Left renal cortex interstitium (tissue), 4 donors: ENCODE data around the gene HSBP1L1. TPM values are rescaled to one million over a fixed set of nuclear protein-coding genes. Genes with fewer than 3 reads are reported as not detected.

Experiments used
- DNase-seq, 4 donors: peaks; one replicate each; pipeline ENCODE4 v3.0.0-alpha.2; 2013; ENCODE audit warnings: low read depth in 4 of 4, low spot score in 2 of 4, missing footprints in 1 of 4
- polyA plus RNA-seq, 4 donors: library from polyadenylated mRNA; unstranded; fragments of 120-200 nt; gene quantifications; one replicate each; pipeline ENCODE4 v1.2.1, GENCODE V29; 2013; ENCODE audit not compliant: insufficient read length in 4 of 4

Gene HSBP1L1
- polyA plus RNA-seq, 4 donors, result 18.0 to 29.2 (median 22.5) TPM

DNA sequence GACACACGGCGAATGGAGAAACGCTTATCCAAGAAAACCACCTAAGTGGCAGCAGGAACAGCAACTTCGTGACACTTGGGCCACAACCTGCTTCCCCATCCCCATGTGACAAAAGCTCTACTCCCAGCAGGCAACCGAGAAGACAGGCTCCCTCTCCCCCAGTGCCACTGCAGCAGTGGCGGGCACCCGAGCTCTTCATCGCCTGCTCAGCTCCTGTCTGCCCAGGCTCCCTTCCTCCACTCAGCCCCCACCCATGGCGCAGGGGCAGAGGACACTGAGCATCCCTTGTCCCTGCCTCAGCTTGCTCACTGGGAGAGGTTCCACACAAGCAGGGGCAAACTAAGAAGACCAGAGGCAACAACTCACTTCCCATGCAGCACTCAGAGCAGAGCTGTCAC is 35.9 kb upstream of the HSBP1L1 start:
- no peak for DNase-seq

GRCh38 chr18:79930020-79930642 is 34.3 kb upstream of the HSBP1L1 start:
- no peak for DNase-seq

GRCh38 chr18:79931475-79931874 is 33.0 kb upstream of the HSBP1L1 start:
- no peak for DNase-seq

GRCh38 chr18:79932907-79933306 is 31.5 kb upstream of the HSBP1L1 start:
- no peak for DNase-seq

DNA sequence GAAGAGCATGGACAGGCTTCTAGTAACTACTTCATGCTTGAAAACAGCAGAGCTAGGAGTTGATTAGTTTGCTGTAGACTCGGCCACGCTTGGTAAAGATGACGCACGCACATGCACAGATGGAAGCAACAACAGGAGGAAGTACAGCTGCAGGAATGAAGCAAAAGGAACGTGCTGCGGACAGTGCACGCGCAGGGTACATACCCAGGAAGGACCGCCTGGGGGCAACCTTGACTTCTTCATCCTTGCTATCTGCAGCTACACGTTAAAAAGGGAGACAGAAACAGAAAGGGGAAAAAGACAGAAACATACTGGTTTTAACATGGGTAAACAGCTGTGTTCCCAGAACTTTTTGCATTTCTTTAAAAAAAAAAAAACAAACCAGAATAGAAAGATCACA is 30.7 kb upstream of the HSBP1L1 start:
- DNase-seq, result no peak

DNA sequence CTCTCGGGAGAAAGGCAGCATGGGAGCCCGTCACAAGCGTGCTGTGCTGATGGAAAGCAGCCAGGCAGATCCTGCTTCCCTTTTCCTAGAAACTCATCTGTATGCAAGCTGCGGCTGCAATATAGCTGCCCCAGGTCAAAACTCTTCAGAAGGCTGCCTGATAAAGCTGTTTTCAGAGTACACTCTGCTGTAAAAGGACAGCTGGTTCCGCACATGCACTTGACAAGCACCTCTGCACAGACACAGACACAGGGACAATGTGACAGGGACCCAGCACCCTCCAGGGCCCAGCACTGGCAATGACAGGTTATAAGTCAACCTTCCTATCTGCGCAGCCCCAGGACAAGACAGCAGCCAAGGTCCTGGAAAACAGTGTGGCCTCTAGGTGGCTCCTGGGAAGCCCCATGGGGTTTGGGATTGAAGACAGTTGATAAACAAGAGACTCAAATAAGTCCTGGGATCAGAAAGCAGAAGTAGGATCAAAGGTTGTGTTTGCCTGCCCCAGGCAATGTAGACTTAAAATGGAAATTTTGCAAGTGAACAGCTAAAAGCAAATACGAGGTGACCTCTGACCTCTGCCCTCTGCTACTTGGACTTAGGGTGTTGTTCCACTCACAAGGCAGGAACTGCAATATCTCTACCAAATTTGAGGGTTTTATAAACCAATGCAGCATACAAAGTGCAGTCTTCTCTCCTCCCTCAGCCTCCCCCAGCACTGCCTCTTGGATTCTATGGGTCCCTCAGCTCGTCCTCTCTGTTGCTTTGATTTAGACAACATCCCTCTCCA is 29.9 kb upstream of the HSBP1L1 start:
- DNase-seq, result no peak

DNA sequence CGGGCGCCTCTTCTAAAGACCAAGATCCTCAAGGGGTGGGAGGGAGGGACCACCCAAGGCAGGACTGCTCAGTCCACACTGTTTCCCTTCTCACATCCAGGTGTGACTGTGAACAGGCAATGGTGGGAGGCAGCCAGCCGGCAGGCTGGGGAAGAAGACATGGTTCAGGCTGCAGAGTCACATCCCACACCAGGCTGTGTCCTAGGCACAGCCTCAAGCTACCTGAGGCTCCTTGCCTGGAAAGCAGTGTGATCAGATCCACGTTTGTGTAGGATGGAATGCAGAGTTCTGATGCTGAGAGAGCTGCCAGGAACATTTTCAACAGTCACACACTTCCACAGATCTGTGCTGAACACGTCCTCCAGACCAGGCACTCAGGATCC is 29.4 kb upstream of the HSBP1L1 start:
- DNase-seq, result no peak

DNA sequence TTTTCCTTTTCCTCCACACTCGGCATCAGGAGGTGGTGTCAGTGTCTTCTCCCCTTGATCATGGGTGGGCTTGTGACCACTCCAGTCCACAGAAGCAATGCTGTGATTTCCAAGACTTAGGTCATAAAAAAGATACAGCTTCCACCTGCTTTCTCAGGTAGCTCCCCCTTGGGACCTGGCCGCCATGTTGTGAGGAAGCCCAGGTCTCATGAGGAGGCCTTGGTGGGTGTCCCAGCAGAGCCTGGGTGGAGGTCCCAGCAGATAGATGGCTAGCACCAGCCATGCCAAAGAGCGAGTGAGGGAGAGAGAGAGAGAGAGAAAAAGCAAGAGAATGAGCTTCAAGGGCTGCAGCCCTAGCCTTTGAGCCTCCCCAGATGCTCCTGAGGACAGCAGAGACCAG is 28.9 kb upstream of the HSBP1L1 start:
- DNase-seq, result no peak

- no peak for DNase-seq
Observed at GRCh38 chr18:79935925-79936324, 28.5 kb upstream of the HSBP1L1 start.

GRCh38 chr18:79936641-79937040 is 27.8 kb upstream of the HSBP1L1 start:
- DNase-seq, result no peak

- no peak for DNase-seq
Observed at GRCh38 chr18:79937103-79937860, 27.2 kb upstream of the HSBP1L1 start.

- no peak for DNase-seq
Observed at GRCh38 chr18:79938196-79938595, 26.2 kb upstream of the HSBP1L1 start.

GRCh38 chr18:79939096-79939495 is 25.3 kb upstream of the HSBP1L1 start:
- DNase-seq, result no peak

- no peak for DNase-seq
Observed at GRCh38 chr18:79940126-79940813, 24.2 kb upstream of the HSBP1L1 start.

DNA sequence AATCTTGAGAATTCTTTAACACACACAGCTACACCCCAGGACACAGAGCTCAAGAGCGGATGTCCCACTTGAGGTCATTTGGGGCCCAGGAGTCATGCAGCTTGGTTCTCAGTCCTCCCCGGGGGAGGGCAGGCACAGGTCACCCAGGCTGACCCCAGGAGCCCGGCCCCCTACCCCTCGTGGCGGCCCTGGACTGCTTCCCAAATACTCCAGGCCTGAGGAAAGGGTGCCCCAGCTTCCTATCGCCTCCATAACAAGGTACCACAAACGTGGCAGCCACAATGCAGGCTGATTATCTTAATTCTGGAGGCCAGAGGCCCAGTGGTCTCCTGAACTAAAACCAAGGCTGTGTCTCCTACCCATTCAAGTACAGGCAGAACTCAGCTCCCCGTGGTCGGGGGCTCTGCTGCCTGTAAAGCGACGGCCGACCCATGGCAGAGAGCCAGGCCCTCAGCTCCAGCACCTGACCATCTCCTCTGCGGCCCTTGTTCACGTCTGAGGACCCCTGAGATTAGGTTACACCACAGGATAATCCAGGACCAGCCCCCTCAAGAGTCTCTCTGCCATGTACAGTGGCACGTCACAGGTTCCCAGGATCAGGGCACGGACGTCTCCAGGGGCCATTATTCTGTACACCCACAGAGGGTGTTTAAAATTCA is 23.5 kb upstream of the HSBP1L1 start:
- DNase-seq, result no peak

DNA sequence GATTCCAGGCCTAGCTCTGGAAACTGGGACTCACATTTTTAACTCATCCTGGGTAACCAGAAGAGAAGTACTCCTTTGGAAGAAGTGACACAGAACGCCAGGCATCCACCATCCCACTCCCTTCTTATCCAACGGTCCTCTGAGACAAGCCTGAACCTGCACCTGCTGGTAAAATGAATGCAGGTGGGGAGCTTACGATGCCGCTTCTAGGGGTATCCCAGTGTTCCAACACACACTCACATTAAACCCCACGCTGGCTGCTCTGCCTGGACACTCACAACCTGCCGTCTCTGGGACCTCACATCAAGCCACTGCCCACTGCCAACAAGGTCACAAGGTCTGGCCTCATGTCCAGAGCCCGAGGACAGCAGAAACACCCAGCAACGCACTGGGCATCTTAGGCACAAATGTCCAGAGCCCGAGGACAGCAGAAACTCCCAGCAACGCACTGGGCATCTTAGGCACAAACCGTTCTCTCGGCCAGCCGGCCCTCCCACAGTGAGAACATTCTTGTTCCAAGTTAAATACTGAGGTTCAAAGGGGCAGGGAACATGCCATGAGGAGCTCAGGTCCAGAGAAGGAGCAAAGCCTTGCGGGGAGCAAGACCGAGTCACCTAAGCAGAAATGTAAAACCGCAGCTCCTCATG is 22.8 kb upstream of the HSBP1L1 start:
- no peak for DNase-seq

DNA sequence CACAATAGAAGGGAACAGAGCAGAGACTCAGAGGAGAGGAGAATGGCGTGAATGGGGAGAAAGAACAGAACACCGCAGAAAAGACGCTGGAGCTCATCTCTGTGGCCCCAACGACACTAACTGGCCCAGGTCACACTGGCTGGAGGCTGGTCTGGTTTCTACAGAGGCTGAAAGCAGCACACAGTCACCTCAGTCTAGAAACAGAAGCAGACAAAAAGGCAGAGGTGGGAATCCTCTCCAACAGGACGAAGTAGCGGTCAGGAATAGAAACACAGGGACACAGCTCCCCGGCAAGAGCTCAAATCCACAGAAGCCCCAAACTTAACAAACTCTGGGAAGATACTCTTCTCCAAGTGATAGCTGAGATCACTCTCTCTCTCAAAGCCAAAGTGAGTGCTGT is 22.2 kb upstream of the HSBP1L1 start:
- no peak for DNase-seq

DNA sequence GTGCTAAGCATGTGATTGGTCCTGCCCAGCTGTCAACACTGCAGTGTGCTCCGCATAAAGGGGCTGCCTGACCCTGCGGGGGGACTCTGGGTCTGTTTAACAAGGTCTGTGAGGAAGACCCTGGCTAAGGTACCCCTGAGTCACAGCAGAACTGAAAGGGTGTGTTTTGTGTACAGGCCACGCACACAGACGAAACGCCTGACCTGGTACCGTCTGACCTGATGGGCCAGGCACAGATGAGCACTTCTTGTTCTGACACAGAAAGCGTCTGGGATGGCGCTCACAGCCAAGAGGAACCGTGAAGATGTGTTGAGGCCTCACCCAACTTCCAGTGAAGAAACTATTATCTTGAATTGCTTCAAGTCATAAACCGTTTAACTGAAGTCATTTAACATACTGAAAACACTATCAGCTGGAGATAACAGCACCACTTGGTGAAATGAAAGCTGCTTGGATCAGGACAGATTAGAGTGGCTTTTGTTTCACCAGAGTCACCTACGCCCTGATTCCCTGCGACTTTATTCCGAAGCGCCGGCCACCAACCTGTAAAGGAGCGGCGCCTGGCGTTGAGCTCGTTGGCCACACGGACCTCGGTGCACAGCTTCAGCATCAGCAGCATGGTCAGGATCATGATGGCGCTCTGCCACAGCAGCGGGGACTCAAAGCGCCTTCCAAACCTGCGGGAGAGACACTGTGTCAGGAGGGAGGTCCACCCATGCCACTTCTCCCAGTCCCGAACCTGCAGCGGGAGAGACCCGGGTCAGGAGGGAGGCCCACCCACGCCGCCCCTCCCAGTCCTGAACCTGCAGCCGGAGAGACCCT is 21.4 kb upstream of the HSBP1L1 start:
- DNase-seq, result no peak

GRCh38 chr18:79943608-79944125 is 20.8 kb upstream of the HSBP1L1 start:
- no peak for DNase-seq
